Keratinocyte (primary cell): ENCODE results near the gene TCEA2.

Source experiments
- EZH2 ChIP-seq: IDR thresholded peaks from one replicate; pipeline ENCODE4 v1.6.1; 2012; ENCODE audit warnings: inconsistent platforms, mild to moderate bottlenecking, low read length, moderate library complexity
- TF ChIP-seq, protein P1 (sequence below), 3 experiments: IDR thresholded peaks in 1 of 3; conservative IDR thresholded peaks in 1 of 3; optimal IDR thresholded peaks in 1 of 3; 2 replicates in 2 of 3; 3 replicates in 1 of 3; pipeline versions ENCODE3 to v1.5.1; 2011; ENCODE audit warnings: low read length in 3 of 3, mild to moderate bottlenecking in 3 of 3, moderate library complexity in 2 of 3, control low read depth in 1 of 3, inconsistent platforms in 1 of 3; ENCODE audit not compliant: insufficient read depth in 2 of 3; ENCODE audit errors: extremely low read depth in 1 of 3

DNA sequence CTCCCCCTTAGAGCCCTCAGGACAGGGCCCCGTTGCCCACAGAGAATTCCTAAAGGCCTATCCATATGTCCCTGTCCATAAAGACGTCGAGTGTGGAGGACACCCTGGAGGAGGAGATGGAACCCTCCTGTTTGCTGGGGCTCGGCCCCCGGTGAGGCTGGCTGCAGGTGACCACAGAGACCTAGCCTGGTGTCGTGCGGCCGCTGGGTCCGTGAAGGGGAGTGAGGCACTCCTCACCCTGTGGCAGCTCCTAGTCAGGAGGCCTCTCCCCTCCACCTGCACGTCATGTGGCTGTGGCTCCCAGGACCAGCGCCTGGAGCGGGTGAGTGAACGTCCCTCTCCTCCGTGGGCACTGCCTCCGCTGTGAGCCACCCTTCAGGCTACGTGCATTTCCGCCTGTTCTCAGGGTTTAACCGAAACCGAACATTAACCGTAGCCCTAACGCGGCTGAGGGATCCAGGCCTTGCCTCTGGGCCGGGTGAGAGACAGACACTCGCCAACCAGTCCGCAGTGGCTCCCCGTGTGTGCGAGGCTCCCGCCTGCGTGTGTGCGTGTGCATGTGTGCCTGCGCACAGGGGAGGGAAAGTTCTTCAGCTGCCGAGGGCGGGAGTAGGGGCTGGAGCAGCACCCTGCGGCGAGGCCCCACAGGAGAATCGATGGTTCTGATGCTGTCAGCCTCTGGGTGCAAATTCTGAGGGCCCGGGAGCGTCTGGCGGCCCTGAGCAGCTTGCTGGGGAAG, 5.9 kb upstream of the TCEA2 start:
- TF ChIP-seq, protein P1, sequence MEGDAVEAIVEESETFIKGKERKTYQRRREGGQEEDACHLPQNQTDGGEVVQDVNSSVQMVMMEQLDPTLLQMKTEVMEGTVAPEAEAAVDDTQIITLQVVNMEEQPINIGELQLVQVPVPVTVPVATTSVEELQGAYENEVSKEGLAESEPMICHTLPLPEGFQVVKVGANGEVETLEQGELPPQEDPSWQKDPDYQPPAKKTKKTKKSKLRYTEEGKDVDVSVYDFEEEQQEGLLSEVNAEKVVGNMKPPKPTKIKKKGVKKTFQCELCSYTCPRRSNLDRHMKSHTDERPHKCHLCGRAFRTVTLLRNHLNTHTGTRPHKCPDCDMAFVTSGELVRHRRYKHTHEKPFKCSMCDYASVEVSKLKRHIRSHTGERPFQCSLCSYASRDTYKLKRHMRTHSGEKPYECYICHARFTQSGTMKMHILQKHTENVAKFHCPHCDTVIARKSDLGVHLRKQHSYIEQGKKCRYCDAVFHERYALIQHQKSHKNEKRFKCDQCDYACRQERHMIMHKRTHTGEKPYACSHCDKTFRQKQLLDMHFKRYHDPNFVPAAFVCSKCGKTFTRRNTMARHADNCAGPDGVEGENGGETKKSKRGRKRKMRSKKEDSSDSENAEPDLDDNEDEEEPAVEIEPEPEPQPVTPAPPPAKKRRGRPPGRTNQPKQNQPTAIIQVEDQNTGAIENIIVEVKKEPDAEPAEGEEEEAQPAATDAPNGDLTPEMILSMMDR (optimal IDR thresholded peaks at IDR 0.05 in 1 of 3, IDR thresholded peaks at IDR 0.05 in 1 of 3, conservative IDR thresholded peaks at IDR 0.05 in 1 of 3; ENCODE audit: extremely low read depth in 1 of 3, insufficient read depth in 2 of 3, low read length in 3 of 3) = no peak
- no peak for TF ChIP-seq EZH2
